BE2C (cell line): ENCODE results near the gene GSTM1.

Source experiments
- DNase-seq: peaks from one replicate; pipeline ENCODE4 v3.0.0-alpha.2; 2020
- H3K27me3 ChIP-seq: fragments of 250-450 bp; sonication (Bioruptor Pico); 2 replicates; pipeline ENCODE4 v1.5.1; 2020; ENCODE audit warnings: mild to moderate bottlenecking
- H3K36me3 ChIP-seq: fragments of 250-450 bp; sonication (Bioruptor Pico); 2 replicates; pipeline ENCODE4 v1.5.1; 2020; ENCODE audit warnings: mild to moderate bottlenecking
- H3K4me1 ChIP-seq: fragments of 250-450 bp; sonication (Bioruptor Pico); 2 replicates; pipeline ENCODE4 v1.5.1; 2020
- H3K4me3 ChIP-seq: 2 replicates; pipeline ENCODE4 v1.5.1; 2011; ENCODE audit warnings: low read depth, low read length
- H3K9me3 ChIP-seq: fragments of 250-450 bp; sonication (Bioruptor Pico); 2 replicates; pipeline ENCODE4 v1.5.1; 2020
- TF ChIP-seq, protein P1 (sequence below): IDR thresholded peaks from 2 replicates; pipeline ENCODE4 v1.5.1; 2012; ENCODE audit warnings: mild to moderate bottlenecking, low read depth, low read length

The GSTM1 gene

DNA sequence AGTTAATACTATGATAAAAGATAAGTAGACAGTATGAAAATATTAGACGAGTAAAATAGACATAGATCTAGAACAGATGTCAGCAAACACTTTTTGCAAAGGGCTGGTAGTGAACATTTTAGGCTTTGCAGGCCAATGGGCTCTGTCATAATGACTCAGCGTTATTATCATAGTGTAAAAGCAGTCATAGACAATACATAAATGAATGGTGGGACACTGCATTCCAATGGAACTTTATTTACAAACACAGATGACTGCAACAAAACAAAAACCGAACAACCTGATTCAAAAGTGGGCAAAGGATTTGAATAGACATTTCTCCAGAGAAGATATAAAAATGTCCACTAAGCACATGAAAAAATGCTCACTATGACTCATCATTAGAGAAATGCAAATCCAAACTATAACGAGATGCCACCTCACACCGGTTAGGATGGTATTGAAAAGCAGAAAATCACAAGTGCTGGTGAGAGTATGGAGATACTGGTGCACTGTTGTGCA lies 31.8 kb downstream of the GSTM1 start:
- TF ChIP-seq, protein P1, sequence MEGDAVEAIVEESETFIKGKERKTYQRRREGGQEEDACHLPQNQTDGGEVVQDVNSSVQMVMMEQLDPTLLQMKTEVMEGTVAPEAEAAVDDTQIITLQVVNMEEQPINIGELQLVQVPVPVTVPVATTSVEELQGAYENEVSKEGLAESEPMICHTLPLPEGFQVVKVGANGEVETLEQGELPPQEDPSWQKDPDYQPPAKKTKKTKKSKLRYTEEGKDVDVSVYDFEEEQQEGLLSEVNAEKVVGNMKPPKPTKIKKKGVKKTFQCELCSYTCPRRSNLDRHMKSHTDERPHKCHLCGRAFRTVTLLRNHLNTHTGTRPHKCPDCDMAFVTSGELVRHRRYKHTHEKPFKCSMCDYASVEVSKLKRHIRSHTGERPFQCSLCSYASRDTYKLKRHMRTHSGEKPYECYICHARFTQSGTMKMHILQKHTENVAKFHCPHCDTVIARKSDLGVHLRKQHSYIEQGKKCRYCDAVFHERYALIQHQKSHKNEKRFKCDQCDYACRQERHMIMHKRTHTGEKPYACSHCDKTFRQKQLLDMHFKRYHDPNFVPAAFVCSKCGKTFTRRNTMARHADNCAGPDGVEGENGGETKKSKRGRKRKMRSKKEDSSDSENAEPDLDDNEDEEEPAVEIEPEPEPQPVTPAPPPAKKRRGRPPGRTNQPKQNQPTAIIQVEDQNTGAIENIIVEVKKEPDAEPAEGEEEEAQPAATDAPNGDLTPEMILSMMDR: no peak
- H3K36me3 ChIP-seq: no peaks in the 10 kb centered on the region
- DNase-seq: no peak
- no peaks in the 10 kb centered on the region for H3K27me3 ChIP-seq
- H3K4me3 ChIP-seq: no peak overlapping the region
- no peaks in the 10 kb centered on the region for H3K4me1 ChIP-seq
- H3K9me3 ChIP-seq: no peaks in the 10 kb centered on the region

DNA sequence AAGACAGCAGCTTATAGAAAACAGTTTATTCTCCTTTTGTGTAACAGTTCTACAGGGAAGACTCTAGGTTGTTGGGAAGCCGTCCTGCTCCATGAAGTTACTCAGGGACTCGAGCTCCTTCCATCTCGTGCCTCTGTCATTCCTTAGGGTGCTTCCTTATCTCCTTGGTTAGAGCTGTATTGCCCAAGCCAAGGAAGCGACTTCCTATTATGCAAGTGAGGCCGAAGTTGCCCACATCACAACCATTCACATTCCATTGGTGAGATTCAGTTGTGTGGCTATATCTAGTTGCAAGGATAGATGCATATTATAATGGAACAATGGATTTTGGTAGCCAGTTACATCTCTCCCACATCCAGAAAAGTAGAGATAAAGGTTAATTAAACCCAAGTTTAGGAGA lies 33.4 kb downstream of the GSTM1 start:
- DNase-seq: no peak
- H3K9me3 ChIP-seq: no peaks in the 10 kb centered on the region
- TF ChIP-seq, protein P1: no peak

DNA sequence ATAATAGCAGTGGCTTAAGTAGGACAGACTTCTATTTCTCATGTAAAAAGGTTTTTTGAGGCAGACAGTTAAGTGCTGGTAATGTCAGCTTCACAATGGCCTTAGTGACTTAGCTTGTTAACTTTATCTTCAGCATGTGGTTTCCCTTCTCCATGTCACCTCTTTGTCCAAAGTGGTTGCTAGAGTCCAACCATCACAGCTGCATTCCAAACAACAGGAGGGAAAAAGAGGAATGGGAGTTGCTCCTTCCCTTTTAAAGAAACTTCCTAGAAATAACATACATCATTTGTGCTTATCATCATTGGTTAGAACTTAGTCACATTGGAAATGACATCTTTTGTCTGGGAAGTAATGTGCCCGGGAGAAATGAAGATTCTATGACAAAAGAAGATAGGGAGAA lies 34.4 kb downstream of the GSTM1 start:
- Histone ChIP-seq H3K4me3 (no peak overlapping the region), H3K36me3 (no peaks in the 10 kb centered on the region), H3K9me3 (no peaks in the 10 kb centered on the region), H3K27me3 (no peaks in the 10 kb centered on the region), H3K4me1 (no peaks in the 10 kb centered on the region)
- TF ChIP-seq, protein P1: no peak
- DNase-seq: no peak

More for the DNA sequence above, 33.4 kb downstream of the GSTM1 start:
- H3K4me1 ChIP-seq: no peaks in the 10 kb centered on the region
- H3K27me3 ChIP-seq: no peaks in the 10 kb centered on the region
- H3K36me3 ChIP-seq: no peaks in the 10 kb centered on the region
- H3K4me3 ChIP-seq: no peak overlapping the region

DNA sequence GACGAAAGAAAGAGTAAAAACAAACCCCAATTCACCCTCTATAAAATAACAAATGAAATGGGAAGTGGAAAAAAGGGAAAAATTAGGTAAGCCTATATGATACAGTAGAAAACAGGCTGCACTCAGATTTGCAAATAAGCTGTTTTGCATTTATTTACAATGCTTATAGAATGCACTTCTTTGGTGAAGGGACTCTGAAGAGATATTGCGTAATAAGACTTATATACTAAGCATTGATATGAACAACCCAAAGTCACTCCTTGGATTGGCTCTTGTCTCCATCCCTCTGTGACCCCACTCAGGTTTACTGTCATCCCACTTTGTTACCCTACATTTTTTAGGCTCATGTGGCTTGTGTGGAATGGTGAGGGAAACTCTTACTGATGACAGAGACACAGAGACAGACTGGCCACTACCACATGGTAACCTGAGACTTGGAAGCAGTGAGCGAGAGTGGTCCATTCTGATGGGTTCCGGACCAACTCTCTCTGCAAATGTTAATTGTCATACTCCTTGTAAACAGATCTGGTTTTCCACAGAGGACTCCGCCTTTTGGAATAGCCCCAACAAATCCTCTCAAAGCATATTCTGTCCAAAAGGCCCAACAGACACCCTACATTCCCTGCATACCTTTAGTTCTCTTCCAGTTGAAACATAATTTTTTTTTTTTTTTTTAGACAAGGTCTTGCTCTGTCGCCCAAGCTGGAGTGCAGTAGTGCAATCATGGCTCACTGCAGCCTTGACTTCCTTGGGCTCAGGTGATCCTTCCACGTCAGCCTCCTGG lies 35.5 kb downstream of the GSTM1 start:
- Histone ChIP-seq H3K27me3 (no peaks in the 10 kb centered on the region), H3K4me1 (no peaks in the 10 kb centered on the region), H3K36me3 (no peaks in the 10 kb centered on the region), H3K4me3 (no peak overlapping the region), H3K9me3 (no peaks in the 10 kb centered on the region)
- DNase-seq: no peak
- TF ChIP-seq, protein P1: no peak

DNA sequence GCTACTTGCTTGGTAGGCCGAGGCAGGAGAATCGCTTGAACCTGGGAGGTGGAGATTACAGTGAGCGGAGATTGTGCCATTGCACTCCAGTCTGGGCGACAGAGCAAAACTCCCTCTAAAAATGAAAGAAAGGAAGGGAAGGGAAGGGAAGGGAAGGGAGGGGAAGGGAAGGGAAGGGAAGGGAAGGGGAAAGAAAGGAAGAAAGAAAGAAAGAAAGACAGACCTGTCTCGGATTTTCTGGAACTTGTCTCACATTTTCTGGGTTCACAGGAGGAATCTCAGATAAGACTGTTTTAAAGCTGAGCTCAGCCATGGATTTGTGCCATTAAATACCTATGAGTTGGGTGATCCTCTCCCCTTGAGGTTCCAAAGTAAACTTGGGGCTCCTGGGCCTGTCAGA lies 37.3 kb downstream of the GSTM1 start:
- TF ChIP-seq, protein P1: no peak
- no peaks in the 10 kb centered on the region for H3K4me1 ChIP-seq
- no peak overlapping the region for H3K4me3 ChIP-seq
- H3K36me3 ChIP-seq: no peaks in the 10 kb centered on the region
- no peaks in the 10 kb centered on the region for H3K27me3 ChIP-seq
- DNase-seq: no peak
- no peaks in the 10 kb centered on the region for H3K9me3 ChIP-seq

DNA sequence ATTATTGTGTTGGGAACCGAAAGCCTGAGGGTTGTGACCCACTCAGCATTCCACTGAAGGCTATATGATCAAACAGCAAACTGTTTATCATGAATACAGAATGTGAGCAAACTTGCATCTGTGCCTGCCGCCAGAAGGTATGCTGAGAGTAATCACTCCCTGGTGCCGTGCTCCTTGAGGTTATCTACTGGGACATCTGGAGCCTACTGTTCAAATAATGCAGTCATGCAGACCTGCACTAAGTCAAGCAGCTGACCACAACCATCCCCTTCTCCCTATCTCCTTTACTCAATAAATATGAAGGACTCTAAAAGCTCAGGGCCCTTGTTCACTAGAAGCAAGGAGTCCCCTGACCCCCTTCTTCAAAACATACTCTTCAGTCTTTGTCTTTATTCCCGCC lies 37.9 kb downstream of the GSTM1 start:
- no peaks in the 10 kb centered on the region for H3K36me3 ChIP-seq
- no peaks in the 10 kb centered on the region for H3K9me3 ChIP-seq
- H3K4me3 ChIP-seq: no peak overlapping the region
- TF ChIP-seq, protein P1: no peak
- no peaks in the 10 kb centered on the region for H3K4me1 ChIP-seq
- no peaks in the 10 kb centered on the region for H3K27me3 ChIP-seq
- DNase-seq: no peak
